Body of pancreas (tissue), 4 donors: ENCODE results near the gene ZNF277. TPM values are rescaled to one million over a fixed set of nuclear protein-coding genes. Genes with fewer than 3 reads are reported as not detected.
"Not testable (repeated sequence)": the region's sequence is repeated elsewhere in the genome, so short reads cannot be mapped to it uniquely, and the experiment has no call there.

ENCODE experiments used
- ATAC-seq: fragments of 150-250 bp; one replicate; pipeline ENCODE4 v1.9.1; 2016
- DNase-seq, 4 donors: peaks; one replicate each; pipeline ENCODE4 v3.0.0-alpha.2; 2019
- H3K27ac ChIP-seq, 4 donors: fragments of 200-600 bp; sonication (generic); 1 replicate in 3 of 4; 2 replicates in 1 of 4; pipeline versions ENCODE4 v1.5.1 to v1.6.1; 2016 to 2019; ENCODE audit warnings: mild to moderate bottlenecking in 1 of 4, mixed read lengths in 1 of 4, moderate library complexity in 1 of 4
- H3K27me3 ChIP-seq, 2 donors: fragments of 200-600 bp; sonication (generic); one replicate each; pipeline ENCODE4 v1.6.0; 2016; ENCODE audit warnings: mild to moderate bottlenecking in 1 of 2
- H3K36me3 ChIP-seq, 2 donors: fragments of 200-600 bp; sonication (generic); replicated peaks in 1 of 2; 2 replicates each; pipeline ENCODE4 v1.5.1; 2016; ENCODE audit warnings: low read depth in 2 of 2; ENCODE audit not compliant: insufficient read depth in 1 of 2
- H3K4me1 ChIP-seq: fragments of 200-600 bp; sonication (generic); one replicate; pipeline ENCODE4 v1.6.0; 2016
- H3K4me3 ChIP-seq, 2 donors: fragments of 200-600 bp; sonication (generic); 1 replicate in 1 of 2; 2 replicates in 1 of 2; pipeline ENCODE4 v1.5.1; 2016 to 2019
- H3K9me3 ChIP-seq, 3 donors: fragments of 200-600 bp; sonication (generic); 1 replicate in 2 of 3; 2 replicates in 1 of 3; pipeline ENCODE4 v1.5.1; 2016
- CTCF ChIP-seq, 7 experiments: fragments of 450-650 bp in 4 of 7; fragments of 200-600 bp in 3 of 7; sonication (generic) in 3 of 7; IDR thresholded peaks; one replicate each; pipeline ENCODE4 v1.5.1; 2016 to 2019; ENCODE audit warnings: antibody characterized with exemption in 7 of 7
- POLR2A ChIP-seq, 3 donors: fragments of 450-650 bp; IDR thresholded peaks; one replicate each; pipeline ENCODE4 v1.6.1; 2016; ENCODE audit warnings: antibody characterized with exemption in 3 of 3, mild to moderate bottlenecking in 2 of 3
- WGBS, 2 donors: methylation state at CpG; one replicate each; pipeline ENCODE4 v1.1.5; 2017; 5-methylcytosine and 5-hydroxymethylcytosine counted together
- intact Hi-C: fragments of 100-400 bp; cut with DNase I; formaldehyde crosslinking; loops from one replicate; pipeline ENCODE4 v1.15.1; 2023
- total RNA-seq, 2 donors: library from RNA; depleted of rRNA; stranded (reverse); fragments of >200 nt; gene quantifications; one replicate each; pipeline ENCODE4 v1.1.0, GENCODE V29; 2016

Gene ZNF277
- total RNA-seq, 2 donors from 2014 or later: 12.9 to 34.0 TPM

GRCh38 chr7:112308974-112309373 is 102.5 kb downstream of the ZNF277 start:
- Histone ChIP-seq H3K36me3 (no peaks in the 10 kb centered on the region), H3K4me1 (no peaks in the 10 kb centered on the region), H3K9me3 (no peaks in the 10 kb centered on the region), H3K27ac (no peak overlapping the region), H3K4me3 (no peak overlapping the region), H3K27me3 (no peaks in the 10 kb centered on the region)
- intact Hi-C loops: no loop called here
- DNase-seq (no peak), ATAC-seq (no peak)
- TF ChIP-seq CTCF (IDR thresholded peaks at IDR 0.05) (no peak), POLR2A (IDR thresholded peaks at IDR 0.05) (no peak)
- 94 to 95% methylated on average over 3 of the region's 3 CpGs for WGBS, 2 donors

- intact Hi-C loops, H3K9me3 ChIP-seq, H3K27ac ChIP-seq, DNase-seq, H3K4me3 ChIP-seq, H3K4me1 ChIP-seq, H3K36me3 ChIP-seq, ATAC-seq, H3K27me3 ChIP-seq: not testable (repeated sequence)
- WGBS, 2 donors: 94 to 98% methylated on average over 2 of the region's 2 CpGs
Observed at GRCh38 chr7:112316803-112317202, 110.3 kb downstream of the ZNF277 start.

GRCh38 chr7:112322070-112322469 is 115.6 kb downstream of the ZNF277 start:
- Histone ChIP-seq H3K9me3 (no peaks in the 10 kb centered on the region), H3K4me1 (no peaks in the 10 kb centered on the region), H3K4me3 (no peak overlapping the region), H3K27me3 (no peaks in the 10 kb centered on the region), H3K36me3 (no peaks in the 10 kb centered on the region), H3K27ac (no peak overlapping the region)
- DNase-seq (no peak), ATAC-seq (no peak)
- 91 to 92% methylated on average over 1 of the region's 1 CpG for WGBS, 2 donors
- intact Hi-C loops: no loop called here
- TF ChIP-seq POLR2A (IDR thresholded peaks at IDR 0.05) (no peak), CTCF (IDR thresholded peaks at IDR 0.05) (no peak)

GRCh38 chr7:112327566-112327965 is 121.1 kb downstream of the ZNF277 start:
- no peaks in the 10 kb centered on the region for H3K27me3 ChIP-seq
- no peak overlapping the region for H3K27ac ChIP-seq
- peaks cover 0 to 3% of the 10 kb centered on the region in 2 donors for H3K36me3 ChIP-seq
- no peaks in the 10 kb centered on the region for H3K9me3 ChIP-seq
- ATAC-seq (no peak), DNase-seq (no peak)
- intact Hi-C loops: no loop called here
- H3K4me3 ChIP-seq: no peak overlapping the region
- WGBS, 2 donors: 97 to 100% methylated on average over 1 of the region's 1 CpG
- TF ChIP-seq CTCF (IDR thresholded peaks at IDR 0.05) (no peak), POLR2A (IDR thresholded peaks at IDR 0.05) (no peak)
- H3K4me1 ChIP-seq: no peaks in the 10 kb centered on the region

GRCh38 chr7:112331492-112331891 is 125.0 kb downstream of the ZNF277 start:
- intact Hi-C loops: no loop called here
- WGBS, 2 donors: 67 to 70% methylated on average over 1 of the region's 1 CpG
- no peak overlapping the region for H3K27ac ChIP-seq

More at GRCh38 chr7:112331492-112331891, 125.0 kb downstream of the ZNF277 start:
- no peak overlapping the region for H3K4me3 ChIP-seq
- DNase-seq: no peak
- TF ChIP-seq POLR2A (IDR thresholded peaks at IDR 0.05) (no peak), CTCF (IDR thresholded peaks at IDR 0.05) (no peak)
- no peaks in the 10 kb centered on the region for H3K4me1 ChIP-seq
- no peak for ATAC-seq
- H3K9me3 ChIP-seq: no peaks in the 10 kb centered on the region
- H3K36me3 ChIP-seq: peaks cover 0 to 3% of the 10 kb centered on the region in 2 donors
- H3K27me3 ChIP-seq: no peaks in the 10 kb centered on the region
